Fibroblast of lung (primary cell): Measurements from ENCODE around the gene NR1I3. TPM values are rescaled to one million over a fixed set of nuclear protein-coding genes. Genes with fewer than 3 reads are reported as not detected.

Experiments
- DNase-seq, 2 donors: peaks; one replicate each; pipeline versions ENCODE4 v3.0.0 to v3.0.0-alpha.2; 2010; ENCODE audit warnings: low read depth in 2 of 2
- H2AFZ ChIP-seq: 2 replicates; pipeline ENCODE4 v1.5.1; 2012; ENCODE audit warnings: low read length, control low read depth, inconsistent platforms
- H3K27ac ChIP-seq: 2 replicates; pipeline ENCODE4 v1.5.1; 2011; ENCODE audit warnings: low read length, control low read depth; ENCODE audit not compliant: insufficient read depth
- H3K27me3 ChIP-seq: 2 replicates; pipeline ENCODE4 v1.5.1; 2011; ENCODE audit warnings: mild to moderate bottlenecking, low read length; ENCODE audit not compliant: control insufficient read depth, insufficient read depth
- H3K36me3 ChIP-seq: 2 replicates; pipeline ENCODE4 v1.5.1; 2011; ENCODE audit warnings: low read length; ENCODE audit not compliant: control insufficient read depth, insufficient read depth
- H3K4me1 ChIP-seq: 2 replicates; pipeline ENCODE4 v1.5.1; 2011; ENCODE audit warnings: low read length; ENCODE audit not compliant: control insufficient read depth, insufficient read depth; ENCODE audit errors: extremely low read depth
- H3K4me2 ChIP-seq: 2 replicates; pipeline ENCODE4 v1.5.1; 2011; ENCODE audit warnings: low read length, control low read depth; ENCODE audit not compliant: insufficient read depth; ENCODE audit errors: extremely low read depth
- H3K4me3 ChIP-seq, 4 experiments: fragments of 200-600 bp in 1 of 4; sonication (generic) in 1 of 4; replicated peaks in 1 of 4; 2 replicates each; pipeline ENCODE4 v1.5.1; 2011 to 2016; ENCODE audit warnings: low read length in 4 of 4, low read depth in 3 of 4, mild to moderate bottlenecking in 3 of 4, control low read depth in 2 of 4, inconsistent platforms in 1 of 4, mixed read lengths in 1 of 4; ENCODE audit not compliant: insufficient read depth in 1 of 4; ENCODE audit errors: control extremely low read depth in 1 of 4
- H3K79me2 ChIP-seq: 2 replicates; pipeline ENCODE4 v1.5.1; 2012; ENCODE audit warnings: mild to moderate bottlenecking, low read length, inconsistent platforms; ENCODE audit not compliant: control insufficient read depth, insufficient read depth
- H3K9ac ChIP-seq: 2 replicates; pipeline ENCODE4 v1.5.1; 2011; ENCODE audit warnings: mild to moderate bottlenecking, low read length, control low read depth; ENCODE audit not compliant: insufficient read depth
- H3K9me3 ChIP-seq: 2 replicates; pipeline ENCODE4 v1.5.1; 2012; ENCODE audit warnings: low read depth, low read length; ENCODE audit not compliant: control insufficient read depth, insufficient read depth
- H4K20me1 ChIP-seq: 2 replicates; pipeline ENCODE4 v1.5.1; 2011; ENCODE audit warnings: low read length; ENCODE audit not compliant: control insufficient read depth, insufficient read depth; ENCODE audit errors: extremely low read depth
- CTCF ChIP-seq, 2 donors: IDR thresholded peaks in 1 of 2; conservative IDR thresholded peaks in 1 of 2; 1 replicate in 1 of 2; 2 replicates in 1 of 2; pipeline ENCODE4 v1.5.1; 2011 to 2012; ENCODE audit warnings: low read length in 2 of 2, control low read depth in 1 of 2, inconsistent platforms in 1 of 2, low read depth in 1 of 2, mild to moderate bottlenecking in 1 of 2
- EZH2 ChIP-seq: IDR thresholded peaks from 2 replicates; pipeline ENCODE4 v1.5.1; 2012; ENCODE audit warnings: low read length, control low read depth, mild to moderate bottlenecking; ENCODE audit errors: missing control alignments
- polyA minus RNA-seq: library from RNA; depleted of rRNA, polyadenylated mRNA; stranded (reverse); fragments of >200 nt; gene quantifications from 2 replicates; pipeline ENCODE4 v1.2.3, GENCODE V29; 2011; ENCODE audit warnings: low replicate concordance
- polyA plus RNA-seq, 2 donors: library from polyadenylated mRNA; depleted of rRNA in 1 of 2; stranded (reverse) in 1 of 2; unstranded in 1 of 2; fragments of >200 nt; gene quantifications; 2 replicates each; pipeline ENCODE4 v1.2.1, GENCODE V29; 2011 to 2012; ENCODE audit warnings: missing spikeins in 1 of 2
- total RNA-seq: library from RNA; depleted of rRNA; stranded (reverse); fragments of >200 nt; gene quantifications from 2 replicates; pipeline ENCODE4 v1.2.1, GENCODE V29; 2014

NR1I3 gene
- total RNA-seq: not detected in 2 replicates
- polyA plus RNA-seq: not detected in 2 replicates
- 0.14 and 0.41 TPM in 2 replicates for polyA plus RNA-seq (2012)
- polyA minus RNA-seq: not detected in 2 replicates

- DNase-seq: no peak
- Histone ChIP-seq H3K27me3 (no peaks in the 10 kb centered on the region), H3K9me3 (no peaks in the 10 kb centered on the region), H3K36me3 (no peaks in the 10 kb centered on the region), H3K27ac (no peak within 1 kb of the TSS), H3K4me3 (no peak within 1 kb of the TSS), H3K4me2 (no peak within 1 kb of the TSS), H3K4me1 (no peaks in the 10 kb centered on the region), H2AFZ (no peak within 1 kb of the TSS), H3K9ac (no peak within 1 kb of the TSS), H4K20me1 (no peaks in the 10 kb centered on the region), H3K79me2 (no peaks in the 10 kb centered on the region)
- TF ChIP-seq EZH2 (no peak), CTCF (conservative IDR thresholded peaks at IDR 0.05 in 1 of 2, IDR thresholded peaks at IDR 0.05 in 1 of 2; ENCODE audit: low read depth in 1 of 2, low read length in 2 of 2) (no peak)
These were observed at the start of gene NR1I3 for GRCh38 chr1:161238039-161238473. Gene NR1I3 (minus strand): TSS chr1:161238203. CDS start chr1:161236565, 1,638 bp downstream.

GRCh38 chr1:161287482-161288054, 49.6 kb upstream of the NR1I3 start:
- Histone ChIP-seq H3K27ac (no peak overlapping the region), H3K4me2 (no peak overlapping the region), H3K27me3 (peaks cover 2% of the 10 kb centered on the region), H3K4me1 (no peaks in the 10 kb centered on the region), H2AFZ (no peak overlapping the region), H3K9me3 (no peaks in the 10 kb centered on the region), H3K36me3 (no peaks in the 10 kb centered on the region), H3K4me3 (no peak overlapping the region), H3K79me2 (no peaks in the 10 kb centered on the region), H3K9ac (no peak overlapping the region), H4K20me1 (no peaks in the 10 kb centered on the region)
- no peak for TF ChIP-seq EZH2
- no peak for TF ChIP-seq CTCF (conservative IDR thresholded peaks at IDR 0.05 in 1 of 2, IDR thresholded peaks at IDR 0.05 in 1 of 2; ENCODE audit: low read depth in 1 of 2, low read length in 2 of 2)
- DNase-seq: no peak

- TF ChIP-seq CTCF (conservative IDR thresholded peaks at IDR 0.05 in 1 of 2, IDR thresholded peaks at IDR 0.05 in 1 of 2; ENCODE audit: low read depth in 1 of 2, low read length in 2 of 2) (no peak), EZH2 (no peak)
- Histone ChIP-seq H3K9me3 (no peaks in the 10 kb centered on the region), H3K36me3 (no peaks in the 10 kb centered on the region), H3K4me1 (no peaks in the 10 kb centered on the region), H3K27ac (no peak overlapping the region), H4K20me1 (no peaks in the 10 kb centered on the region), H2AFZ (no peak overlapping the region), H3K4me3 (no peak overlapping the region), H3K4me2 (no peak overlapping the region), H3K9ac (no peak overlapping the region), H3K79me2 (no peaks in the 10 kb centered on the region), H3K27me3 (peaks cover 2% of the 10 kb centered on the region)
- no peak for DNase-seq
These were observed 47.5 kb upstream of the NR1I3 start for GRCh38 chr1:161285521-161285920.
